Tibial artery (tissue), 4 donors: ENCODE data around the gene CALN1.

Experiments used
- DNase-seq, 2 donors: peaks; one replicate each; pipeline ENCODE4 v3.0.0-alpha.2; 2019
- H3K27ac ChIP-seq, 2 donors: fragments of 200-600 bp; sonication (generic) in 1 of 2; 1 replicate in 1 of 2; 2 replicates in 1 of 2; pipeline ENCODE4 v1.5.1; 2018 to 2019; ENCODE audit warnings: mild to moderate bottlenecking in 1 of 2
- H3K27me3 ChIP-seq, 2 donors: fragments of 200-600 bp; sonication (generic) in 1 of 2; one replicate each; pipeline versions ENCODE4 v1.5.1 to v1.6.0; 2016 to 2019
- H3K36me3 ChIP-seq, 3 donors: fragments of 200-600 bp; sonication (generic) in 2 of 3; one replicate each; pipeline ENCODE4 v1.5.1; 2016 to 2019; ENCODE audit warnings: mild to moderate bottlenecking in 2 of 3
- H3K4me1 ChIP-seq, 4 donors: fragments of 200-600 bp; sonication (generic) in 2 of 4; 1 replicate in 3 of 4; 2 replicates in 1 of 4; pipeline ENCODE4 v1.5.1; 2016 to 2019
- H3K4me3 ChIP-seq, 2 donors: fragments of 200-600 bp; sonication (generic) in 1 of 2; 1 replicate in 1 of 2; 2 replicates in 1 of 2; pipeline ENCODE4 v1.5.1; 2018 to 2019; ENCODE audit warnings: mild to moderate bottlenecking in 2 of 2
- H3K9me3 ChIP-seq, 3 donors: fragments of 200-600 bp; sonication (generic) in 1 of 3; one replicate each; pipeline ENCODE4 v1.5.1; 2016 to 2019
- intact Hi-C: fragments of 100-400 bp; cut with DNase I; formaldehyde crosslinking; loops from one replicate; pipeline ENCODE4 v1.15.0; 2023; ENCODE audit warnings: low total_unique reads
- TF ChIP-seq, protein P1 (sequence below), 2 experiments: fragments of 200-600 bp in 1 of 2; fragments of 450-650 bp in 1 of 2; IDR thresholded peaks; one replicate each; pipeline ENCODE4 v1.5.1; 2017 to 2019; ENCODE audit warnings: antibody characterized with exemption in 2 of 2, mild to moderate bottlenecking in 1 of 2, moderate library complexity in 1 of 2

The CALN1 gene

DNA sequence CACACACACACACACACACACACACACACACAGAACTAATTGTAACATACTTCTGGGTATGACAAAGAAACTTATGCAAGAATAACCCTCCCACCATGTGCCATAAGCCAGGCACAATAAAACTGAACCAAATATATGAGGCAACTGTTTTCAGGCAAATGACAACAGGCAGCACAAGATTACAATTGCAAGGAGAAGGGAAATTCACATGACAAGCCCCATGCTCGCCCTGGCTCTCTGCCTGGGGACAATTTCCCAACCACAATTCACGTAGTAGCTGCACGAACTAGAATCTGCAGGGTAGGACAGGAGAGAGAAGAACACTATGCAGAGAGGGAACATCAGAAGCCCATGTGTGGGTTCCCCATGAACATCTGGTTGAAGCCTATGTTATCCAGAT lies 143.3 kb downstream of the CALN1 start:
- TF ChIP-seq, protein P1, sequence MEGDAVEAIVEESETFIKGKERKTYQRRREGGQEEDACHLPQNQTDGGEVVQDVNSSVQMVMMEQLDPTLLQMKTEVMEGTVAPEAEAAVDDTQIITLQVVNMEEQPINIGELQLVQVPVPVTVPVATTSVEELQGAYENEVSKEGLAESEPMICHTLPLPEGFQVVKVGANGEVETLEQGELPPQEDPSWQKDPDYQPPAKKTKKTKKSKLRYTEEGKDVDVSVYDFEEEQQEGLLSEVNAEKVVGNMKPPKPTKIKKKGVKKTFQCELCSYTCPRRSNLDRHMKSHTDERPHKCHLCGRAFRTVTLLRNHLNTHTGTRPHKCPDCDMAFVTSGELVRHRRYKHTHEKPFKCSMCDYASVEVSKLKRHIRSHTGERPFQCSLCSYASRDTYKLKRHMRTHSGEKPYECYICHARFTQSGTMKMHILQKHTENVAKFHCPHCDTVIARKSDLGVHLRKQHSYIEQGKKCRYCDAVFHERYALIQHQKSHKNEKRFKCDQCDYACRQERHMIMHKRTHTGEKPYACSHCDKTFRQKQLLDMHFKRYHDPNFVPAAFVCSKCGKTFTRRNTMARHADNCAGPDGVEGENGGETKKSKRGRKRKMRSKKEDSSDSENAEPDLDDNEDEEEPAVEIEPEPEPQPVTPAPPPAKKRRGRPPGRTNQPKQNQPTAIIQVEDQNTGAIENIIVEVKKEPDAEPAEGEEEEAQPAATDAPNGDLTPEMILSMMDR (IDR thresholded peaks at IDR 0.05), result no peak
- no peak for DNase-seq
- intact Hi-C loops, result no loop called here
- H3K9me3 ChIP-seq, result peaks cover 0 to 6% (median 4%) of the 10 kb centered on the region in 3 donors
- no peak overlapping the region for H3K27ac ChIP-seq
- H3K4me3 ChIP-seq, result no peak overlapping the region
- no peaks in the 10 kb centered on the region for H3K36me3 ChIP-seq
- H3K27me3 ChIP-seq, result no peaks in the 10 kb centered on the region
- H3K4me1 ChIP-seq, result no peaks in the 10 kb centered on the region

DNA sequence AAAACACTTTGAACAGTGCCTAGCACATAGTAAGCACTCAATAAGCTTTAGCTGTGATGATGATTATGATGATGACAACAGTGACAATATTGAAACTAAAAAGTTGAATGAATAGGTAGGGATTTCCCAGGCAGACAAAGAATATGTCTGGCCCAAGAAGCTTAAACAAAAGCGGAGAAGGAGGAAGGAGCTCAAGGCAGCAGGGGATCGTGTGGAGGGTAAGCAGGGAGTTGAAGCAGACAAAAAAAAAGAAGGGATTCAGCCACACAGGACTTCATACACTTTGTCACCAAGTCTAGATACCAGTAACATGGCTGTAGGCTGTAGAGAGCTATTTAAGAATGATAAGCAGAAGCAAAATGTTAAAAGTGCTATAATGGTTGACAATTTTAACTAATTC lies 144.0 kb downstream of the CALN1 start:
- no peaks in the 10 kb centered on the region for H3K36me3 ChIP-seq
- H3K4me3 ChIP-seq, result no peak overlapping the region
- H3K9me3 ChIP-seq, result peaks cover 0 to 6% (median 4%) of the 10 kb centered on the region in 3 donors
- no peaks in the 10 kb centered on the region for H3K4me1 ChIP-seq
- H3K27me3 ChIP-seq, result no peaks in the 10 kb centered on the region
- DNase-seq, result no peak
- H3K27ac ChIP-seq, result no peak overlapping the region
- intact Hi-C loops, result no loop called here
- TF ChIP-seq, protein P1 (IDR thresholded peaks at IDR 0.05), result no peak

DNA sequence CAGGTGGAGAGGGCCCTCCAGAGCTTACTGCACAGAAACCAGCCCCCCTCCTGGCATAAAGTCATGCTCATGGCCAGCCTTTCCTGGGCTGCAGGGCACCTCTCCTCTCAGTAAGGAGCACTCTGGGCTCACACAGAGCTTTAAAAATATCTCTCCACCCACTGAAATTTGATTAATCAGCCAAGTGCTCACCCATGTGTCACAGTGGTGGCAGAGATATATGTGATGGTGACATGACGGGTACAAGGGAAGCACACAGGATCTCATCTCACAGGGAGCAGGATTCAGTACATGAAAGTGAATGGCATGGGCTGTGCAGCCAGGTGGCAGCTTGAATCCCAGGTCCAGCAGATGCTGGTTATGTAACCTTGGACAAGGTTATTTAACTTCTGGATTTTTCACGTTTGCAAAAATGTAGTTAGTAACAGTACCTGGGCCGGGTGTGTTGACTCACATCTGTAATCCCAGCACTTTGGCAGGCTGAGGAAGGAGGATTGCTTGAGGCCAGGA lies 144.8 kb downstream of the CALN1 start:
- no peaks in the 10 kb centered on the region for H3K36me3 ChIP-seq
- intact Hi-C loops, result no loop called here
- H3K27me3 ChIP-seq, result no peaks in the 10 kb centered on the region
- no peak for DNase-seq
- H3K4me1 ChIP-seq, result no peaks in the 10 kb centered on the region
- peaks cover 0 to 6% (median 4%) of the 10 kb centered on the region in 3 donors for H3K9me3 ChIP-seq
- no peak overlapping the region for H3K4me3 ChIP-seq
- no peak overlapping the region for H3K27ac ChIP-seq
- TF ChIP-seq, protein P1 (IDR thresholded peaks at IDR 0.05), result no peak

DNA sequence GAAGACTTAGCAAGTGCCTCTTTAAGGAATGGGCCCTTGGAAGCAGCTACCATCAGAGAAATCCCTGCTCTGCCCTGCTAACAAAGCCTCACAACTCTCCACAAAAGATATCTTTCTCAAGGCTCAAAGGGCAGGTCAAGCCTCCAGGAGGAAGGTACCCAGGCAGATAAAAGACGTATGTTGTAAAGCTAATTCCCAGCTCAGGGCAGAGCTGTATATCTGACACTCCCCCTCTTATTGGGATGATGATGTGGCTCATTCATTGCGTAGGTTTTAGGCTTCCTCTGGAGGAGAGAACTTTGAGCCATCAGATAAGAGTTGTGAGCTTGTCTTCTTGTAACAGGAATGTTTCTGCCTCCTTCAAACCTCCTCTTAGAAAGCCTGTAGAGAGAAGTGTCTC lies 145.4 kb downstream of the CALN1 start:
- peaks cover 0 to 6% (median 4%) of the 10 kb centered on the region in 3 donors for H3K9me3 ChIP-seq
- no peak for DNase-seq
- TF ChIP-seq, protein P1 (IDR thresholded peaks at IDR 0.05), result no peak
- intact Hi-C loops, result no loop called here
- H3K27me3 ChIP-seq, result no peaks in the 10 kb centered on the region
- no peaks in the 10 kb centered on the region for H3K36me3 ChIP-seq
- no peaks in the 10 kb centered on the region for H3K4me1 ChIP-seq
- H3K27ac ChIP-seq, result no peak overlapping the region
- H3K4me3 ChIP-seq, result no peak overlapping the region

DNA sequence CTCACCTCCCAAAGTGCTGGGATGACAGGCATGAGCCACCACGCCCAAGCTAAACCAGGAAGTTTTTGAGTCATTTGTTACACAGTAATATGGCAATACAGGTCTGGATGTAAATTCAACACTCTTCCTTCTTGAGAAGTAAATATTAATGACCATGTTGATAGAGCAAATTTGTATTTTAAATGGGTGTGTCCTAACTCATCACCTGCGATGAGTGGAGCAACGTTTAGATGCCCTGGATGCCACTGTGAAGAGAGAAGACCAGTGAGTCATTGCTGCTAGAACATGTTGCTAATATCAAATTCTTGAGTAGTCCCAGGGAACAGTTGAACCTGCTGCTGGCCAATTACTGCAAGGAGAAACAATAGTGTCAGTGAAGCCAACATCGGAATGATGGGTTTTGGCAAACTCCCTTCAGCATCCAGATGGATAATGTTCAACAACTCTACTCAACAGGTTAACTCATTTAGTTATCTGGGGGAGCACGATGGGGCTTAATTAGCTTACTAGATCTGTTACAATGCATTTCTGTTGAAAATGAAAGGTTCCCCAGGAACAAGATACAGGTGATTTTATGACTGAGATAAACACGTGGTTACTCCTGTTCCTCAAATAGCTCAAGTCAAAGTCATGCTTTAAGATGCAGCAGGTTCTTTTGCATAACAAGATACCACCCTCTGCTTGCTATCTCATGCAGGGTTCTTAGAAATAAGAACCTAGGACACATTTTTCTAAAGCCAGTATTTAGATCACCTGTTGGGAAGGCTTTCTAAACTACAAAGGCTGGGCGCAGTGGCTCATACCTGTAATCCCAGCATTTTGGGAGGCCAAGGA lies 146.8 kb downstream of the CALN1 start:
- TF ChIP-seq, protein P1 (IDR thresholded peaks at IDR 0.05), result no peak
- no peak for DNase-seq
- Histone ChIP-seq H3K9me3 (peaks cover 0 to 3% (median 0%) of the 10 kb centered on the region in 3 donors), H3K4me3 (no peak overlapping the region), H3K27ac (no peak overlapping the region), H3K36me3 (no peaks in the 10 kb centered on the region), H3K4me1 (no peaks in the 10 kb centered on the region), H3K27me3 (no peaks in the 10 kb centered on the region)
- intact Hi-C loops, result no loop called here
